ENCODE results near the gene TMEM191C.
"Not testable (repeated sequence)": the region's sequence is repeated elsewhere in the genome, so short reads cannot be mapped to it uniquely, and the experiment has no call there.

DNA sequence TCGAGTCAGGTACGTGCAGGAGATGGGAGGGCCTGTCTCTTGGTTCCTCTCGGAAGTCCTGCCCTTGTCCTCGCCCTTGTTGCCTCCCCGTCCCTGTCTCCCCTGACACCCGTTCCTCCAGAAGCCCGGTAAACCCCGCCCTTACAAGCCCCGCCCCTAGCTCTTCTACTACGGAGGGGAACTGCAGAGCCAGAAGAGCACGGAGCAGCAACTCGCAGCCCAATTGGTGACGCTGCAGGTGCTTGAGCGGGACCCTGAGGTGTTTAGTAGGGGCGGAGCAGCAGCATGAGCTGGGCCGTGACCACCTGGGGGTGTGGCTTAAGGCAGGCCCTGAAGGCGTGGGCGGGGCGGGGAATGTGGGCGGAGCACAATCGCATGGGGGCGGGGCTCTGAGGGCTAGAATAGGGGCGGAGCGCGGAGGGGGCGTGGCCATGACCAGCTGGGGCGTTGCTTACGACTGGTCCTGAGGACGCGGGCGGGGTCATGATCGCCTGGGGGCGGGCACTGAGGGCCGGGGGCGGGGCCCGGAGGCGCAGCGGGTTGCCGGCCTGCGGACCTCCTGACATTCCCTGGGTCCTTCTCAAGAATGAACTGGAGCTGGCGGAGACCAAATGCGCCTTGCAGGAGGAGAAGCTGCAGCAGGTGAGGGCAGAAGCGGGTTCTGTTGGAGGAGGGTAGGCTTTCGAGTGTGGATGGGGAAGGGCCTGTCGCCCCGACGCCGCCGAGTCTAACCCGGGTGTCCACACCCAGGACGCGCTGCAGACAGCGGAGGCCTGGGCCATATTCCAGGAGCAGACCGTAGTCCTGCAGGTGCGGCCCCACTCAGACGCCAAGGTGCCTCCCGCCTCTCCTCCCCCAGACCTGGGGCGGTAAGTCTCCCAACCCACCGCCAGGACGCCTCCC is 1.3 kb downstream of the TMEM191C start:
- TF ChIP-seq, protein P1, sequence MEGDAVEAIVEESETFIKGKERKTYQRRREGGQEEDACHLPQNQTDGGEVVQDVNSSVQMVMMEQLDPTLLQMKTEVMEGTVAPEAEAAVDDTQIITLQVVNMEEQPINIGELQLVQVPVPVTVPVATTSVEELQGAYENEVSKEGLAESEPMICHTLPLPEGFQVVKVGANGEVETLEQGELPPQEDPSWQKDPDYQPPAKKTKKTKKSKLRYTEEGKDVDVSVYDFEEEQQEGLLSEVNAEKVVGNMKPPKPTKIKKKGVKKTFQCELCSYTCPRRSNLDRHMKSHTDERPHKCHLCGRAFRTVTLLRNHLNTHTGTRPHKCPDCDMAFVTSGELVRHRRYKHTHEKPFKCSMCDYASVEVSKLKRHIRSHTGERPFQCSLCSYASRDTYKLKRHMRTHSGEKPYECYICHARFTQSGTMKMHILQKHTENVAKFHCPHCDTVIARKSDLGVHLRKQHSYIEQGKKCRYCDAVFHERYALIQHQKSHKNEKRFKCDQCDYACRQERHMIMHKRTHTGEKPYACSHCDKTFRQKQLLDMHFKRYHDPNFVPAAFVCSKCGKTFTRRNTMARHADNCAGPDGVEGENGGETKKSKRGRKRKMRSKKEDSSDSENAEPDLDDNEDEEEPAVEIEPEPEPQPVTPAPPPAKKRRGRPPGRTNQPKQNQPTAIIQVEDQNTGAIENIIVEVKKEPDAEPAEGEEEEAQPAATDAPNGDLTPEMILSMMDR (IDR thresholded peaks at IDR 0.05) = not testable (repeated sequence)
- not testable (repeated sequence) for TF ChIP-seq POLR2AphosphoS5, POLR2A (IDR thresholded peaks at IDR 0.05)
